Smooth muscle cell (in vitro differentiated cells): Measurements from ENCODE around the gene MRTFA. TPM values are rescaled to one million over a fixed set of nuclear protein-coding genes. Genes with fewer than 3 reads are reported as not detected.
"Not testable (repeated sequence)": the region's sequence is repeated elsewhere in the genome, so short reads cannot be mapped to it uniquely, and the experiment has no call there.

Experiments
- DNase-seq: peaks from one replicate; lab custom pipeline; 2025; ENCODE audit not compliant: unreplicated experiment; lab: John Stamatoyannopoulos, UW
- H2AFZ ChIP-seq: fragments of 200-600 bp; sonication (generic); 2 replicates; pipeline ENCODE4 v1.6.0; 2016; ENCODE audit warnings: antibody characterized with exemption, low read depth, mild to moderate bottlenecking
- H3F3A ChIP-seq: fragments of 200-600 bp; sonication (generic); 2 replicates; pipeline ENCODE4 v1.6.0; 2017; ENCODE audit warnings: antibody characterized with exemption, low read depth
- H3K27ac ChIP-seq: fragments of 200-600 bp; sonication (generic); 2 replicates; pipeline ENCODE4 v1.5.1; 2016; ENCODE audit warnings: low read depth, mild to moderate bottlenecking
- H3K27me3 ChIP-seq: fragments of 200-600 bp; sonication (generic); 2 replicates; pipeline ENCODE4 v1.6.1; 2016; ENCODE audit warnings: low read depth, mild to moderate bottlenecking
- H3K36me3 ChIP-seq: fragments of 200-600 bp; sonication (generic); 2 replicates; pipeline ENCODE4 v1.5.1; 2016; ENCODE audit warnings: low read depth
- H3K4me1 ChIP-seq: fragments of 200-600 bp; sonication (generic); 2 replicates; pipeline ENCODE4 v1.5.1; 2016; ENCODE audit warnings: low read depth
- H3K4me2 ChIP-seq: fragments of 200-600 bp; sonication (generic); 2 replicates; pipeline ENCODE4 v1.6.0; 2016; ENCODE audit warnings: mild to moderate bottlenecking
- H3K4me3 ChIP-seq: fragments of 200-600 bp; sonication (generic); 2 replicates; pipeline ENCODE4 v1.5.1; 2016; ENCODE audit warnings: mild to moderate bottlenecking
- H3K79me2 ChIP-seq: fragments of 200-600 bp; sonication (generic); 2 replicates; pipeline ENCODE4 v1.6.0; 2016; ENCODE audit warnings: low read depth, mild to moderate bottlenecking
- H3K9ac ChIP-seq: fragments of 200-600 bp; sonication (generic); 2 replicates; pipeline ENCODE4 v1.6.0; 2016; ENCODE audit warnings: low read depth
- H3K9me3 ChIP-seq: fragments of 200-600 bp; sonication (generic); replicated peaks from 2 replicates; pipeline ENCODE4 v1.5.1; 2016; ENCODE audit warnings: low read depth
- H4K20me1 ChIP-seq: fragments of 200-600 bp; sonication (generic); 2 replicates; pipeline ENCODE4 v1.6.0; 2016; ENCODE audit warnings: low read depth
- CTCF ChIP-seq: fragments of 200-600 bp; sonication (generic); IDR thresholded peaks from 2 replicates; pipeline ENCODE4 v1.5.1; 2017; ENCODE audit warnings: borderline replicate concordance, mild to moderate bottlenecking, antibody characterized with exemption; ENCODE audit not compliant: insufficient read depth, poor library complexity, severe bottlenecking
- WGBS: methylation state at CpG from one replicate; pipeline ENCODE4 v1.1.7; 2016; ENCODE audit warnings: low lambda C conversion rate; 5-methylcytosine and 5-hydroxymethylcytosine counted together
- polyA plus RNA-seq: library from polyadenylated mRNA; unstranded; fragments of >200 nt; fragmentation: Nextera tagmentation; extraction: Ambion mirVana; gene quantifications from 2 replicates; pipeline ENCODE4 v1.2.1, GENCODE V29; 2016
- total RNA-seq: library from RNA; depleted of rRNA; stranded (reverse); fragments of >200 nt; gene quantifications from 2 replicates; pipeline ENCODE4 v1.2.3, GENCODE V29; 2014

Gene MRTFA
- total and polyA plus RNA-seq, 2 experiments from 2014 or later = 25.5 to 41.7 TPM

GRCh38 chr22:40679249-40679963 lies 42.9 kb upstream of the MRTFA start, which contains the start of gene MCHR1:
TSS of gene MCHR1 (plus strand) at chr22:40679484. CDS start at chr22:40679653, 169 bp downstream.
- Histone ChIP-seq H3K36me3 (no peaks in the 10 kb centered on the region), H3K4me1 (peaks cover 42% of the 10 kb centered on the region), H3F3A (peaks cover 23% of the 10 kb centered on the region), H2AFZ (peak within 1 kb of the TSS; percentile 53), H3K9ac (peak within 1 kb of the TSS; percentile 72), H4K20me1 (no peaks in the 10 kb centered on the region), H3K27me3 (no peaks in the 10 kb centered on the region), H3K27ac (peak within 1 kb of the TSS; percentile 92), H3K4me2 (peak within 1 kb of the TSS; percentile 81), H3K4me3 (peak within 1 kb of the TSS; percentile 39), H3K79me2 (no peaks in the 10 kb centered on the region), H3K9me3 (no peaks in the 10 kb centered on the region)
- no peak for DNase-seq
- WGBS = 28% methylated on average over 21 of the region's 21 CpGs
- TF ChIP-seq CTCF = no peak

- no peak for DNase-seq
- H3K27me3 ChIP-seq = no peaks in the 10 kb centered on the region
- peaks cover 23% of the 10 kb centered on the region for H3F3A ChIP-seq
- no peak for TF ChIP-seq CTCF
- no peak overlapping the region for H3K9ac ChIP-seq
- WGBS = 48% methylated on average over 14 of the region's 14 CpGs
- H4K20me1 ChIP-seq = no peaks in the 10 kb centered on the region
- peaks cover 38% of the 10 kb centered on the region for H3K4me1 ChIP-seq
- H2AFZ ChIP-seq = peak overlapping the region; percentile 53
- peak overlapping the region; percentile 81 for H3K4me2 ChIP-seq
- peak overlapping the region; percentile 92 for H3K27ac ChIP-seq
- H3K4me3 ChIP-seq = no peak overlapping the region
- H3K36me3 ChIP-seq = no peaks in the 10 kb centered on the region
- no peaks in the 10 kb centered on the region for H3K79me2 ChIP-seq
- H3K9me3 ChIP-seq = no peaks in the 10 kb centered on the region
Observed at GRCh38 chr22:40678493-40679248, 42.2 kb upstream of the MRTFA start.

- Histone ChIP-seq H3K4me3 (no peak overlapping the region), H4K20me1 (no peaks in the 10 kb centered on the region), H3K9me3 (no peaks in the 10 kb centered on the region), H3K79me2 (no peaks in the 10 kb centered on the region), H3F3A (peaks cover 12% of the 10 kb centered on the region), H3K9ac (no peak overlapping the region), H2AFZ (no peak overlapping the region), H3K4me1 (peaks cover 30% of the 10 kb centered on the region), H3K27me3 (no peaks in the 10 kb centered on the region), H3K36me3 (no peaks in the 10 kb centered on the region), H3K27ac (no peak overlapping the region), H3K4me2 (no peak overlapping the region)
- TF ChIP-seq CTCF = no peak
- 87% methylated on average over 3 of the region's 3 CpGs for WGBS
- DNase-seq = no peak
Observed at GRCh38 chr22:40676644-40677043, 40.1 kb upstream of the MRTFA start.

- not testable (repeated sequence) for H3K79me2 ChIP-seq, H3F3A ChIP-seq, H3K27me3 ChIP-seq, H4K20me1 ChIP-seq, H3K4me2 ChIP-seq, H3K9me3 ChIP-seq, H3K4me3 ChIP-seq, H3K27ac ChIP-seq, H2AFZ ChIP-seq, H3K36me3 ChIP-seq, H3K9ac ChIP-seq, DNase-seq
- WGBS = 94% methylated on average over 4 of the region's 4 CpGs
- H3K4me1 ChIP-seq = peaks cover 27% of the 10 kb centered on the region
Observed at GRCh38 chr22:40676166-40676565, 39.6 kb upstream of the MRTFA start.
